Activated T-helper 17 cell treated with anti-CD3 and anti-CD28 coated beads, Interleukin-2, amount 50 U/mL, for 72 hours (primary cell): ENCODE data around the gene JADE3. TPM values are rescaled to one million over a fixed set of nuclear protein-coding genes. Genes with fewer than 3 reads are reported as not detected.

Experiments used
- ATAC-seq: fragments of 150-1000 bp; cut with Tn5 transposase; replicated peaks from 2 replicates; pipeline ENCODE4 v1.10.0; 2021; ENCODE audit warnings: mild to moderate bottlenecking, moderate library complexity
- H3K27ac Mint-ChIP-seq: one replicate; pipeline ENCODE4 v1.8.0; 2022; ENCODE audit warnings: mixed read lengths
- H3K27me3 Mint-ChIP-seq: one replicate; pipeline ENCODE4 v1.8.0; 2022; ENCODE audit warnings: mixed read lengths
- H3K36me3 Mint-ChIP-seq: one replicate; pipeline ENCODE4 v1.8.0; 2022; ENCODE audit warnings: low read depth, mild to moderate bottlenecking, mixed read lengths
- H3K4me1 Mint-ChIP-seq: one replicate; pipeline ENCODE4 v1.8.0; 2022; ENCODE audit warnings: mixed read lengths
- H3K4me3 Mint-ChIP-seq: one replicate; pipeline ENCODE4 v1.8.0; 2022; ENCODE audit warnings: mild to moderate bottlenecking, mixed read lengths
- H3K9me3 Mint-ChIP-seq: one replicate; pipeline ENCODE4 v1.8.0; 2022; ENCODE audit warnings: mixed read lengths
- total RNA-seq, 2 donors: library from RNA; stranded (reverse); gene quantifications; one replicate each; pipeline ENCODE4 v1.2.3, GENCODE V29; 2022

Gene JADE3
- total RNA-seq = 1 to 10 TPM in 1 of 2 donors, under 1 TPM in 1; 0.54 to 1.3 TPM

DNA sequence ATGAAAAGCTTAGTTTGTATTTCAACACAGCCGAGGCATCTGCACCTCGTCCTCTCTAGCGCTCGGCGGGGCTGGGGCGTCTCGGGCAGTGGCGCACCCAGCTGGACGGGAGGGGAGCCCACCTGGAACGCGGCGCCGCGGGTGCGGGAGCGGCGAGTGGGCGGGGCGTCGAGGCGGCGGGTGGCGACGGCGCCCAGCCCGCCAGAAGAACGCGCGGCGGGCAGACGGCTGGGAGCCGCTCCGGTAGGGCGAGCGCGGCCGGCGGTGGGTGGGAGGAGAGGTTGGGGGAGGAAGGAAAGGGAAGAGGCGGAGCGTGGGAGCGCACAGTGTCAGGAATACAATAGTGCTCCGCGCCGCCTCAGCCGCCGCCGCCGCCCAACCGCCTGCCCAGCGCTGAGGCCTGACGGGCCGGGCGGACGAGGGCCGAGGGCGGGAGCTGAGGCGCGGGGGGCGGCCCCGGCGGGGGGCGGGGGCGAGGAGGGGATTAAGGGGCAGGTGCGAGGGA, at the start of gene JADE3:
TSS of gene JADE3 (plus strand) at position 324 of the 505 bp plus-strand sequence. CDS start 72,474 bp downstream, outside the sequence.
- peaks cover 23% of the 10 kb centered on the region for H3K27me3 Mint-ChIP-seq
- peak within 1 kb of the TSS; percentile 69 for H3K4me3 Mint-ChIP-seq
- peaks cover 3% of the 10 kb centered on the region for H3K4me1 Mint-ChIP-seq
- ATAC-seq = peak; percentile 40
- no peaks in the 10 kb centered on the region for H3K9me3 Mint-ChIP-seq
- no peaks in the 10 kb centered on the region for H3K36me3 Mint-ChIP-seq
- no peak within 1 kb of the TSS for H3K27ac Mint-ChIP-seq

DNA sequence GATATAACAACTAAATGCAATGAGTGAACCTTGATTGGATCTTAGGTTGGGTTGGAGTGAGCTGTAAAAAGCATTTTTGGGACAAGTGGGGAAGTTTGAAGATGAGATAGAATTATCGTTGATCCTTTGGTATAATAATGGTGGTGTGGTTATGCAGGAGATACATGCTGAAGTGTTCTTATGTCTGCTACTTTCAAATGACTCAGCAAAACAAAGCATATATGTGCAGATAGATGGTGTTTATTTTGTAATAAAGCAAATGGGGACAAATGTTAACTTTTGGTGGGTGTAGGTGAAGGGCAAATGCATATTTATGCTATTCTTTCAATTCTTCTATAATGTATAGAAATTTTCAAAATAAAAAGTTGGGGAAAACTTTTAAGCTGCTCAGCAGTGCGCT, 49.1 kb upstream of the JADE3 start:
- Mint-ChIP-seq H3K36me3 (peaks cover 41% of the 10 kb centered on the region), H3K27ac (no peak overlapping the region), H3K9me3 (no peaks in the 10 kb centered on the region), H3K4me1 (no peaks in the 10 kb centered on the region), H3K27me3 (no peaks in the 10 kb centered on the region), H3K4me3 (no peak overlapping the region)
- ATAC-seq = no peak

DNA sequence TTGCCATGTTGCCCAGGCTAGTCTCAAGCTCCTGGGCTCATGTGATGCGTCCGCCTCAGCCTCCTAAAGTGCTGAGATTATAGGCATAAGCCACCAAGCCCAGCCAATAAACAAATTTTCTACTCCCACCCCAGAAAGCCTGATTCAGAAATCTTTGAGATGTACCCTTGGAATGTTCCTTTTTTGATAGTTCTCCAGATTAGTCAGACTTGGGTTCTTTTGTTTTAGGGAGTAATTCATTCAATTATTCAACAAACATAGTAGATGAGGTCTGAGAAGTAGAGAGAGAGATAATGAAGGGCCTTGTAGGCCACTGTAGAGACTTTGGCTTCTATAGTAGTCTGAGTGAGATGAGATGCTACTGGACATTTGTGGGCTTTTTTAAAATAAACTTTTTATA, 47.6 kb upstream of the JADE3 start:
- ATAC-seq = no peak
- Mint-ChIP-seq H3K27me3 (no peaks in the 10 kb centered on the region), H3K9me3 (no peaks in the 10 kb centered on the region), H3K27ac (no peak overlapping the region), H3K36me3 (peaks cover 40% of the 10 kb centered on the region), H3K4me1 (no peaks in the 10 kb centered on the region), H3K4me3 (no peak overlapping the region)

DNA sequence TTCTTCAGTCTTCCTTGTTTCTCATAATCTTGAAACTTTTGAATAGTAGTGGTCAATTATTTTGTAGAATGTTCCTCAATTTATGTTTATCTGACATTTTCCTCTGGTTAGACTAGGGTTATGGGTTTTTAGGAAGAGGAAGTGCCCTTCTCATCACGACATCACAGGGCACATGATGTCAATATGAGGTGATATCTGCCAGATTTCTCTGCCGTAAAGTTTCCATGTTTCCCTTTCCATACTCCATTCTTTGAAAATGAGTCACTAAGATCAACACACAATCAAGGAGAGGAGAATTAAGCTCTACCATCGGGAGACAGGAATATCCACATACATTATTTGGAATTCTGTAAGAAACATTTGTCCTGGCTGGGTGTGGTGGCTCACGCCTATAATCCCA, 46.9 kb upstream of the JADE3 start:
- Mint-ChIP-seq H3K36me3 (peaks cover 33% of the 10 kb centered on the region), H3K4me1 (no peaks in the 10 kb centered on the region), H3K9me3 (no peaks in the 10 kb centered on the region), H3K4me3 (no peak overlapping the region), H3K27me3 (no peaks in the 10 kb centered on the region), H3K27ac (no peak overlapping the region)
- ATAC-seq = no peak

DNA sequence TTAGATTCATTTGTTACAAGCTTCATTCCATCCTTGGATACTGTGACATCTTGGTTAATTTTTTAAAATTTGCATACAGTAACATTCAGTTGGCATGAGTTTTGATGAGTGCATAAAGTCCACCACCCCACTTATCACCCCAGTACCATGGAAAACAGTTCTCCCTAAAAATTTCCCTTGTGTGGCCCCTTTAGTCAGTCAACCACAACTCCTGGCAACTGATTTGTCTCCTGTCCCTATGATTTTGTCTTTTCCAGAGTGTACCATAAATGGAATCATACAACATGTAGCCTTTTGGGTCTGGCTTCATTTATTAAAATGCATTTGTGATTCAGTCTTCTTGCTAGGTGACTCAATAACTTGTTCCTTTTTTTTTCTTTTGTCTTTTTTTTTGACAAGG, 45.5 kb upstream of the JADE3 start:
- H3K27me3 Mint-ChIP-seq = no peaks in the 10 kb centered on the region
- H3K4me1 Mint-ChIP-seq = no peaks in the 10 kb centered on the region
- H3K36me3 Mint-ChIP-seq = peaks cover 28% of the 10 kb centered on the region
- H3K9me3 Mint-ChIP-seq = no peaks in the 10 kb centered on the region
- H3K4me3 Mint-ChIP-seq = no peak overlapping the region
- H3K27ac Mint-ChIP-seq = no peak overlapping the region
- ATAC-seq = no peak

DNA sequence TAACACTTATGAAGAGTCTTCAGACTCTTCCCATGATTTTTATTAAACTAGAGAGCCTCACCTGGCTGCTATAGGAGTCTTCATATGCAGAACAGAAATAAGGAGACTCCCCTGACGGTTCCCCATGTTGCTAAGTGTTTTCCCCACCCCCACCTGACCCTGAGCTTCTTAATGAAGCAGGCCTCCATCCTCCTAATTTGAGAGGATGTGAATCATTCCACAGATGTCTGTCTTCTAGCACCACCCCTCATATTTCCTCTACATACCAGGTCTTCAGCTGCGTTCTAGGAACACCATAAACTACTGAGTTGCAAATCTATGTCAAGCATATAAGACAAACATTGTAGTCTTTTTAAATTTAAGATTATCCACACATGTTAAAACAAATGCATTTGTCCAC, 38.5 kb upstream of the JADE3 start:
- peaks cover 11% of the 10 kb centered on the region for H3K36me3 Mint-ChIP-seq
- H3K4me1 Mint-ChIP-seq = no peaks in the 10 kb centered on the region
- no peak for ATAC-seq
- no peak overlapping the region for H3K27ac Mint-ChIP-seq
- H3K9me3 Mint-ChIP-seq = no peaks in the 10 kb centered on the region
- no peaks in the 10 kb centered on the region for H3K27me3 Mint-ChIP-seq
- H3K4me3 Mint-ChIP-seq = no peak overlapping the region

DNA sequence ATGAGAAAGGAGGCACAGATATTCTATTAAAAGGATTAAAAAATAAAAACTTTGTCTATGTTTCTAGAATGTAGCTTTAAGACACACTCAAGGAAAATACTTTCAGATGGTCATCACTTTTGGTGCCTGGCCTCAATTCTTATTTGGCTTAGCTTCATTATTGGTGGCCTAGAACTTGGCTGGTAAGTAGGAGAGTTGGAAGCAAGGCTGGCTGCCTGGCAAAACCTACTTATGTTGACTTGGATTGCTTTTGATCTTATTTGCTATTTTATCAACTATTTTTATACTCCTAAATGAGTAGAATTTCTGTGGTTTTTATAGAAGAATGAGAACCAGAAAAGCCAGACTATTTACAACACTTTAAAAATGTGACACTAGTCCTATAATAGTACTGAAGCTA, 35.3 kb upstream of the JADE3 start:
- H3K4me3 Mint-ChIP-seq = no peak overlapping the region
- peaks cover 11% of the 10 kb centered on the region for H3K36me3 Mint-ChIP-seq

DNA sequence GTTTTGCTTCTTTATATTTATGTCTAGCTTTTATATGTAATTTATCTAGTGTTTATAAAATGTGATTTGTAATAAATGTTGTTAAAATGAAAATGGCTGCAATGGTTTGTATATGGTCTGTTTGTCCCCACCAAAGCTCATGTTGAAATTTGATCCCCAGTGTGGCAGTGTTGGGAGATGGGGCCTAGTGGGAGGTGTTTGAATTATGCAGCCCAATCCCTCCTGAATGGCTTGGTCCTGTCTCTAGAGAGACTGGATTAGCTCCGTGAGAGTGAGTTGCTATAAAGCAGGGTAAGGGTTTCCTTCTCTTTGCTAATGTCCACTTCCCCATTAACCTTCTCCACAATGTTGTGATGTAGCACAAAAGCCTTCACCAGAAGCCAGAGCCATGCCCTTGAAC, 30.0 kb upstream of the JADE3 start:
- Mint-ChIP-seq H3K27me3 (no peaks in the 10 kb centered on the region), H3K4me3 (no peak overlapping the region), H3K27ac (no peak overlapping the region), H3K36me3 (peaks cover 4% of the 10 kb centered on the region), H3K9me3 (no peaks in the 10 kb centered on the region), H3K4me1 (no peaks in the 10 kb centered on the region)
- no peak for ATAC-seq

More for the DNA sequence above, 35.3 kb upstream of the JADE3 start:
- Mint-ChIP-seq H3K4me1 (no peaks in the 10 kb centered on the region), H3K27me3 (no peaks in the 10 kb centered on the region), H3K27ac (no peak overlapping the region), H3K9me3 (no peaks in the 10 kb centered on the region)
- ATAC-seq = no peak

DNA sequence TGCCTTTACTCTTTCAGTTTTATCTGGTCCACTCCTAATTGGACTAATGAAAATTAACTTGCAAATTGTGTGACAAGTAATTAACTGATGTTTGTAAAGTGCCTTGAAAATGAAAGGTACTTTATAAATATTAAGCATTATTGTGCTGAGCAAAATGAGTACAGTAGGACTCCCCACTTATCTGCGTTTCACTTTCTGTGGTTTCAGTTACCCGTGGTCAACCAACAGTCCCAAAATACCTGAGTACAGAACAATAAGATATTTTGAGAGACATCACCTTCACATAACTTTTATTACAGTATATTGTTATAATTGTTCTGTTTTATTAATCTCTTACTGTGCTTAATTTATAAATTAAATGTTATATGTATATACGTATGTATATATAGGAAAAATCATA, 27.4 kb upstream of the JADE3 start:
- no peak for ATAC-seq

DNA sequence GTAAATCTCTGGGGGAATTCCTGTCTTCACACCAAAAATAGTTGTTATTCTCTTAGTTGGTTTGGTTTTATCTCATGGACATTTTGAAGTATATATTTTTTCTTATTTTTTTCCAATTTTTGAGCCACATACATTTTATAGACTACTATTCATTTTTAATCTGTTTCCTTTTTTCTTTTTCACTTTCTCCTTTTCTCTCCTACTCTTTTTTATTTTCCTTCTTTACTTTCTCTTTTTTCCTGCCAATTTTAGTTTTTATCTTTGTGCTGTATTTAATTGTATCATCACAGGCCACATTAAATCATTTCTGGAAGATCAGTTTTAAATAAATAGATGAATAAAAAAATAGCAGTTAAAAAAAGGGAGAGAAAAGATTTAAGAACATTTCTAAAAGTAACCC, 14.0 kb upstream of the JADE3 start:
- no peaks in the 10 kb centered on the region for H3K36me3 Mint-ChIP-seq
- peaks cover 6% of the 10 kb centered on the region for H3K27me3 Mint-ChIP-seq
- H3K4me1 Mint-ChIP-seq = no peaks in the 10 kb centered on the region
- no peaks in the 10 kb centered on the region for H3K9me3 Mint-ChIP-seq
- H3K4me3 Mint-ChIP-seq = no peak overlapping the region
- H3K27ac Mint-ChIP-seq = no peak overlapping the region
- ATAC-seq = no peak

More for the DNA sequence above, 27.4 kb upstream of the JADE3 start:
- H3K9me3 Mint-ChIP-seq = no peaks in the 10 kb centered on the region
- no peaks in the 10 kb centered on the region for H3K4me1 Mint-ChIP-seq
- H3K27ac Mint-ChIP-seq = no peak overlapping the region
- H3K4me3 Mint-ChIP-seq = no peak overlapping the region
- H3K27me3 Mint-ChIP-seq = no peaks in the 10 kb centered on the region
- no peaks in the 10 kb centered on the region for H3K36me3 Mint-ChIP-seq

DNA sequence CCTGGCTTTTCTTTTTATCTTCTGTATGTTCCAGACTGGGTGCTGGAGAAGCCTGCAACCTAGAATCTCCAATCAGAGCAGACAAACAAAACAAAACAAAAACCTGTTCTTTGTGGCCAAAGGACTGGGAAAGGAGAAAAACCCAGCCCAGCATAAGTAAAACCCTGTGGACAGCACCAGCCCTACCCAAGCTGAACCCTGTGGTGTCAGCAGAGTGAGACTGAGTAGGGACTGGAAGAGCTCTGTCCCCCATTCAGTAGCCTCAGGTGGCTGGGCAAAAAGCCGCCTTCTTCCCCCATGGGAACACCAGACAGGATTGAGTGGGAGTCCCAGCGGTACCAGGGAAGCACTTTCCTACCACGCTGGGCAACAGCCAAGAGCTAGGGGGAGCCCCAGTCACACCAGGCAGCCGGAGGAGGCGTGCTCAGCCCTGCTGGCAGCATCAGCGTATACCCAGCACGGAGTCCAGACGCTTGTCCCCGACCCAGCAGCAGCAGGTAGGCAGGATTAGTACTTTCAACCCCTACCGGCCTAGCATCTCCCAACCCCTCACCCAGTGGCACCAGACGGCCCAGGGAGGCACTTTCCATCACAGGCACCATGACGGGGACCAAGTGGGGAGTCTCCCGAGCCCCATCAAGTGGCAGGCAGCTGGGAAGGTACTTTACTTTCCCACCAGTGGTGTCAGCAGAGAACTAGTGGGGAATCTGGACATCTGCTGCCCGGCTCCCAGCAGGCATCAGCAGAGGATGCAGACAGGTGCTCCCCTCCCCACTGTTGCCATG, 8.6 kb upstream of the JADE3 start:
- Mint-ChIP-seq H3K36me3 (no peaks in the 10 kb centered on the region), H3K4me3 (peak overlapping the region; percentile 55), H3K4me1 (no peaks in the 10 kb centered on the region), H3K27ac (no peak overlapping the region), H3K27me3 (no peaks in the 10 kb centered on the region), H3K9me3 (no peaks in the 10 kb centered on the region)
- ATAC-seq = peak; percentile 99

DNA sequence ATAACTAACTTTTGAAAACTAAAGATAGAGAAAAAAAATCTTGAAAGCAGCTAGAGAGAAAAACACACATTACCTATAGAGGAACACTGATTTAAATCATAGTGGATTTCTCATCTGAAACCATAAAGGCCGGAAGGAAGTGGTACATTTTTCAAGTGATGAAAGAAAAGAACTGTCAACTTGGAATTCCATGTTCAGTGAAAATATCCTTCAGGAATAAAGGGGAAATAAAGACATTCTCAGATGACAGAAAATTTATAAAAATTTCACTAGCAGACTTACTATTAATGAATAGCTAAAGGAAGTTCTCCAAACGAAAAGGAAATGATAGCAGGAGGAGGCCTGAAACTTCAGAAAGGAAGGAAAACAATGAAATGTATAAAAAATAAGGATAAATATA, 7.6 kb upstream of the JADE3 start:
- Mint-ChIP-seq H3K27me3 (no peaks in the 10 kb centered on the region), H3K4me3 (no peak overlapping the region), H3K4me1 (no peaks in the 10 kb centered on the region), H3K9me3 (no peaks in the 10 kb centered on the region), H3K27ac (no peak overlapping the region), H3K36me3 (no peaks in the 10 kb centered on the region)
- ATAC-seq = no peak

DNA sequence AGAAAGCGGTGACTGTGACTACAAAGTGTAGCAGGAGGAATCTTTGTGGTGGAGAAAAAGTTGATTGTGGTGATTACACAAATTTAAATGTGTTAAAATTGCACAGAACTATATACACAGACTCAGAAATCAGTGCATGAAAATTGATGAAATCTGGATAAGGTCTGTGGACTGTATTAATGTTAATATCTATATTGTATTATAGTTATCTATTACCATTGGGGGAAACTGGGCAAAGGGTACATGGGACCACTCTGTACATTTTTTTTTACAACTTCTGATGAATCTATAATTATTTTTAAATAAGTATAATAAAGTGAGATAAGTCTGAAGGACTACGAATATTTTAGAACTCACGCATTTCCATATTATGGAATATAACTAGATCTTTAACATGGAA, 1.8 kb upstream of the JADE3 start:
- Mint-ChIP-seq H3K27ac (no peak overlapping the region), H3K36me3 (no peaks in the 10 kb centered on the region), H3K4me1 (peaks cover 3% of the 10 kb centered on the region), H3K9me3 (no peaks in the 10 kb centered on the region), H3K4me3 (no peak overlapping the region), H3K27me3 (peaks cover 15% of the 10 kb centered on the region)
- no peak for ATAC-seq

DNA sequence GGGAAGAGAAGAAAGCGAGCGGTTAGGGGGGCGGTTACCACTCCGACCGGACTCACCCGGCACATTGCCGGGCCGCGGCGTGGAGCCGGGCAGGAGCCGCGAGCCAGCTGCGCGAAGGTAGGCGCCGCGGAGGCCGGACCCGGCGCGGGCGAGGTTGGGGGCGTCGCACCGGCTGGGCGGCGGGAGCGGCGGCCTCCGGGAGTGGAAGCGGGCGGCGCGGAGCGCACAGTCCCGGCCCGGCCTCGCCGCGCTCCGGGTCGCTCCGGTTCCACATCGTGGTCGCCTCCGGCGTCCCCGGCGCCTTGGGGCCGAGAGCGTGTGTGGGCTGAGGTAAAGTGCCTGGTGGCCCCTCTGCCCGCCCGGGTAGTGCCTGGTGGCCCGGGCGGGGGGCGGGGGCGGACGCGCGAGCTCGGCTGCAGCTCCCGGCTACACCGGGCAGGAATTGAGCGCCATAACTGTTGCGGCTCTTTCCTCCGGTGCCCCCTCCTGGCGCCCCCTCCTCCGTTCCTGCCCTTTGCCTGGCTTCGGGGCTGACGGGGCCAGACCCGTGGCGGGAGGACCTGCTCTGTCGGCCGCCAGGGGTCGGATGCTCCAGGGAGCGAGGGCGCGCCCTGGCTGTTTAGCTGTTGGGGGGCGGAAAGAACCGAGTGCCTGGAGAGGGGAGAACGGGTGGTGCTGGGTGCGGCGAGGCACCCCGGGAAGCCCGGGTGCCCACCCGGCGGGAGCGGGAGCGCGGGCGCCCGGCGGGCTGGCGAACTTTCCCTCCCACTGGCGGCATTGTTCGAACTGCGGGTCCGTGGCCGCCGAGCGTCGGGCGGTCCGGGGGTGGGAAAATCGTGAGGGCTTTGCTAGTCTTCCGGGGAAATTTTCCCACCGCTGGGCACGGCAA, 626 bp downstream of the JADE3 start:
- no peak overlapping the region for H3K27ac Mint-ChIP-seq
- peaks cover 3% of the 10 kb centered on the region for H3K4me1 Mint-ChIP-seq
- ATAC-seq = peak; percentile 58
- H3K36me3 Mint-ChIP-seq = no peaks in the 10 kb centered on the region
- H3K9me3 Mint-ChIP-seq = no peaks in the 10 kb centered on the region
- H3K4me3 Mint-ChIP-seq = peak overlapping the region; percentile 69
- peaks cover 30% of the 10 kb centered on the region for H3K27me3 Mint-ChIP-seq

DNA sequence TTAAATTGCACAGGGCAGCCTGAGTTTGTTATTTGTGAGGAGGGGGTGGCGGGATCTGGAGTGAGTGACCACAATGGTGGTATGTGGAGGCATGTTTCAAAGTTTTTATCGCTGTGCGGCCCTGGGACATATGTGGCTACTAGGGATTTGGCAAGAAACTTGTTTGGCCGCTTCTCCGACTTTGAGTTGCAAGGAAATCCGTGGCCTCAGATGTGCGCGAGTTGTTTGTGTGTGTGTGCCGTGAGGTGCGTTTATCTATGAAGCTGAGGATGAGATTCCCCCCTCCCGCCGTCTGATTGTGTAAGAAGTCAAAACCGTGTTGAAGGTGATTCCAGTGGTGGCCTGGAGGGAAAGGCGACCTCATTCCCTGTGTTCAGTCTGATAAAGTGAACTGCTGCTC, 1.4 kb downstream of the JADE3 start:
- Mint-ChIP-seq H3K4me3 (peak overlapping the region; percentile 69), H3K27me3 (peaks cover 31% of the 10 kb centered on the region), H3K9me3 (no peaks in the 10 kb centered on the region), H3K27ac (no peak overlapping the region), H3K36me3 (no peaks in the 10 kb centered on the region), H3K4me1 (peaks cover 3% of the 10 kb centered on the region)
- no peak for ATAC-seq
